ENCODE data around the gene C10orf90.

Gene C10orf90

GRCh38 chr10:126632705-126633104 is 37.8 kb downstream of the C10orf90 start:
- DNase-seq, result no peak

GRCh38 chr10:126629925-126630624 is 40.4 kb downstream of the C10orf90 start:
- no peak for DNase-seq

- no peak for DNase-seq
Measured at GRCh38 chr10:126628746-126629145, 41.7 kb downstream of the C10orf90 start.

GRCh38 chr10:126621846-126622245 is 48.6 kb downstream of the C10orf90 start:
- DNase-seq, result no peak

GRCh38 chr10:126618466-126618865 is 52.0 kb downstream of the C10orf90 start:
- DNase-seq, result no peak

- no peak for DNase-seq
Measured at GRCh38 chr10:126617733-126618132, 52.8 kb downstream of the C10orf90 start.

GRCh38 chr10:126617208-126617607 is 53.3 kb downstream of the C10orf90 start:
- DNase-seq, result no peak

- no peak for DNase-seq
Measured at GRCh38 chr10:126616737-126617136, 53.8 kb downstream of the C10orf90 start.

- DNase-seq, result no peak
Measured at GRCh38 chr10:126611303-126611702, 59.2 kb downstream of the C10orf90 start.

GRCh38 chr10:126609566-126609965 is 60.9 kb downstream of the C10orf90 start:
- DNase-seq, result no peak

- DNase-seq, result no peak
Measured at GRCh38 chr10:126599949-126600682, 70.4 kb downstream of the C10orf90 start.

- peak; percentile 3 for DNase-seq
Measured at GRCh38 chr10:126598009-126598408, 72.5 kb downstream of the C10orf90 start.

GRCh38 chr10:126597211-126597610 is 73.3 kb downstream of the C10orf90 start:
- DNase-seq, result no peak

- no peak for DNase-seq
Measured at GRCh38 chr10:126596472-126597016, 73.9 kb downstream of the C10orf90 start.

GRCh38 chr10:126595160-126595559 is 75.3 kb downstream of the C10orf90 start:
- no peak for DNase-seq

GRCh38 chr10:126593968-126594701 is 76.4 kb downstream of the C10orf90 start:
- DNase-seq, result no peak

GRCh38 chr10:126592901-126593300 is 77.6 kb downstream of the C10orf90 start:
- DNase-seq, result no peak

GRCh38 chr10:126588024-126588423 is 82.5 kb downstream of the C10orf90 start:
- DNase-seq, result no peak

- DNase-seq, result no peak
Measured at GRCh38 chr10:126586878-126587277, 83.6 kb downstream of the C10orf90 start.

GRCh38 chr10:126586128-126586527 is 84.4 kb downstream of the C10orf90 start:
- no peak for DNase-seq

GRCh38 chr10:126585249-126586017 is 85.1 kb downstream of the C10orf90 start:
- no peak for DNase-seq

GRCh38 chr10:126584836-126585235 is 85.7 kb downstream of the C10orf90 start:
- no peak for DNase-seq
